Spleen (tissue), 7 donors: ENCODE data around the gene PRTG.

ENCODE experiments used
- POLR2A ChIP-seq, 3 donors: fragments of 450-650 bp; IDR thresholded peaks; one replicate each; pipeline ENCODE4 v1.5.1; 2017; ENCODE audit warnings: antibody characterized with exemption in 3 of 3, mild to moderate bottlenecking in 1 of 3
- POLR2AphosphoS5 ChIP-seq, 3 donors: sonication (generic); formaldehyde crosslinking; IDR thresholded peaks; one replicate each; pipeline ENCODE4 v1.5.1; 2017; ENCODE audit warnings: antibody characterized with exemption in 3 of 3
- TF ChIP-seq, protein P1 (sequence below), 11 experiments: fragments of 200-600 bp in 7 of 11; fragments of 450-650 bp in 4 of 11; sonication (generic) in 4 of 11; IDR thresholded peaks in 8 of 11; conservative IDR thresholded peaks in 3 of 11; 1 replicate in 7 of 11; 2 replicates in 4 of 11; pipeline versions ENCODE4 v1.4.0 to v1.8.0; 2016 to 2021; ENCODE audit warnings: antibody characterized with exemption in 11 of 11, inconsistent platforms in 4 of 11, mild to moderate bottlenecking in 1 of 11
- donor health status: DM: no; HTN: no; CAD: no; lungs with moderate emphysema.
- donor health status: DM: no; HTN: no; CAD: no.
- donor health status: DM: no; HTN: no; CAD: no.

GRCh38 chr15:55770261-55770660 is 27.3 kb upstream of the PRTG start:
- TF ChIP-seq, protein P1, sequence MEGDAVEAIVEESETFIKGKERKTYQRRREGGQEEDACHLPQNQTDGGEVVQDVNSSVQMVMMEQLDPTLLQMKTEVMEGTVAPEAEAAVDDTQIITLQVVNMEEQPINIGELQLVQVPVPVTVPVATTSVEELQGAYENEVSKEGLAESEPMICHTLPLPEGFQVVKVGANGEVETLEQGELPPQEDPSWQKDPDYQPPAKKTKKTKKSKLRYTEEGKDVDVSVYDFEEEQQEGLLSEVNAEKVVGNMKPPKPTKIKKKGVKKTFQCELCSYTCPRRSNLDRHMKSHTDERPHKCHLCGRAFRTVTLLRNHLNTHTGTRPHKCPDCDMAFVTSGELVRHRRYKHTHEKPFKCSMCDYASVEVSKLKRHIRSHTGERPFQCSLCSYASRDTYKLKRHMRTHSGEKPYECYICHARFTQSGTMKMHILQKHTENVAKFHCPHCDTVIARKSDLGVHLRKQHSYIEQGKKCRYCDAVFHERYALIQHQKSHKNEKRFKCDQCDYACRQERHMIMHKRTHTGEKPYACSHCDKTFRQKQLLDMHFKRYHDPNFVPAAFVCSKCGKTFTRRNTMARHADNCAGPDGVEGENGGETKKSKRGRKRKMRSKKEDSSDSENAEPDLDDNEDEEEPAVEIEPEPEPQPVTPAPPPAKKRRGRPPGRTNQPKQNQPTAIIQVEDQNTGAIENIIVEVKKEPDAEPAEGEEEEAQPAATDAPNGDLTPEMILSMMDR (IDR thresholded peaks at IDR 0.05 in 8 of 11, conservative IDR thresholded peaks at IDR 0.05 in 3 of 11): no peak
- no peak for TF ChIP-seq POLR2A (IDR thresholded peaks at IDR 0.05)
- TF ChIP-seq POLR2AphosphoS5 (IDR thresholded peaks at IDR 0.05): no peak
